B cell (primary cell): Measurements from ENCODE around the gene NAV2. TPM values are rescaled to one million over a fixed set of nuclear protein-coding genes. Genes with fewer than 3 reads are reported as not detected.

Source experiments
- ATAC-seq: fragments of 200-7000 bp; cut with Tn5 transposase; one replicate; pipeline ENCODE4 v1.10.0; 2021; ENCODE audit warnings: low read depth, mild to moderate bottlenecking, moderate number of reproducible peaks, moderate library complexity
- CTCF ChIA-PET: fragments of 350-600 bp; sonication (Branson Sonifier 250); formaldehyde crosslinking; loops from one replicate; lab custom pipeline; 2021; ENCODE audit warnings: antibody characterized with exemption, inconsistent platforms; lab: Charles Lee
- POLR2A ChIA-PET: fragments of 350-600 bp; sonication (Branson Sonifier 250); formaldehyde crosslinking; loops from one replicate; lab custom pipeline; 2021; ENCODE audit warnings: antibody characterized with exemption; lab: Charles Lee
- DNase-seq: peaks from one replicate; pipeline ENCODE4 v3.0.0; 2013
- H2AFZ ChIP-seq: 2 replicates; pipeline ENCODE4 v1.6.1; 2012; ENCODE audit warnings: mild to moderate bottlenecking, low read depth, low read length; ENCODE audit not compliant: insufficient read depth, poor library complexity, severe bottlenecking
- H3K27ac ChIP-seq, 2 donors: 1 replicate in 1 of 2; 2 replicates in 1 of 2; pipeline ENCODE4 v1.5.1; 2012 to 2013; ENCODE audit warnings: low read length in 2 of 2, mild to moderate bottlenecking in 2 of 2, moderate library complexity in 1 of 2
- H3K27me3 ChIP-seq, 4 experiments: fragments of 200-600 bp in 1 of 4; sonication (generic) in 1 of 4; replicated peaks in 1 of 4; 1 replicate in 2 of 4; 2 replicates in 2 of 4; pipeline versions ENCODE4 v1.6.1 to v1.7.0; 2013 to 2016; ENCODE audit warnings: low read length in 3 of 4, mild to moderate bottlenecking in 2 of 4, mixed read lengths in 1 of 4, moderate library complexity in 1 of 4; ENCODE audit not compliant: insufficient read depth in 4 of 4, control insufficient read depth in 3 of 4; ENCODE audit errors: control extremely low read depth in 1 of 4
- H3K36me3 ChIP-seq, 2 experiments: replicated peaks in 1 of 2; 1 replicate in 1 of 2; 2 replicates in 1 of 2; pipeline versions ENCODE4 v1.6.1 to v1.7.1; 2013; ENCODE audit warnings: low read length in 1 of 2; ENCODE audit not compliant: insufficient read depth in 2 of 2, control insufficient read depth in 1 of 2; ENCODE audit errors: control extremely low read depth in 1 of 2, extremely low read depth in 1 of 2
- H3K4me1 ChIP-seq, 2 donors: fragments of 200-600 bp in 1 of 2; sonication (generic) in 1 of 2; 1 replicate in 1 of 2; 2 replicates in 1 of 2; pipeline versions ENCODE4 v1.5.1 to v1.6.1; 2013 to 2017; ENCODE audit warnings: low read length in 2 of 2; ENCODE audit not compliant: control insufficient read depth in 2 of 2, insufficient read depth in 2 of 2
- H3K4me2 ChIP-seq: replicated peaks from 2 replicates; pipeline ENCODE3; 2012; ENCODE audit warnings: mild to moderate bottlenecking, low read depth, low read length; ENCODE audit not compliant: poor library complexity, severe bottlenecking
- H3K4me3 ChIP-seq, 5 experiments: fragments of 200-600 bp in 1 of 5; sonication (generic) in 1 of 5; 1 replicate in 3 of 5; 2 replicates in 2 of 5; pipeline versions ENCODE4 v1.5.1 to v1.7.0; 2011 to 2016; ENCODE audit warnings: low read length in 4 of 5, mild to moderate bottlenecking in 4 of 5, low read depth in 2 of 5, control low read depth in 1 of 5, moderate library complexity in 1 of 5; ENCODE audit not compliant: insufficient read depth in 1 of 5; ENCODE audit errors: control extremely low read depth in 1 of 5, extremely low read depth in 1 of 5
- H3K79me2 ChIP-seq: fragments of 200-600 bp; sonication (generic); one replicate; pipeline ENCODE4 v1.6.0; 2016; ENCODE audit warnings: low read length; ENCODE audit not compliant: control insufficient read depth, insufficient read depth
- H3K9ac ChIP-seq: fragments of 200-600 bp; sonication (generic); 2 replicates; pipeline ENCODE4 v1.6.1; 2017; ENCODE audit warnings: mild to moderate bottlenecking, low read length, moderate library complexity
- H3K9me3 ChIP-seq, 3 donors: one replicate each; pipeline versions ENCODE4 v1.6.1 to v1.7.1; 2013; ENCODE audit warnings: low read length in 2 of 3; ENCODE audit not compliant: control insufficient read depth in 2 of 3, insufficient read depth in 1 of 3; ENCODE audit errors: control extremely low read depth in 1 of 3
- H4K20me1 ChIP-seq: 2 replicates; pipeline ENCODE4 v1.6.0; 2012; ENCODE audit warnings: mild to moderate bottlenecking, low read length; ENCODE audit not compliant: insufficient read depth, control insufficient read depth, poor library complexity, severe bottlenecking
- H3K27ac Mint-ChIP-seq: one replicate; pipeline ENCODE4 v1.8.0; 2021; ENCODE audit warnings: mixed read lengths
- H3K27me3 Mint-ChIP-seq: one replicate; pipeline ENCODE4 v1.8.0; 2021; ENCODE audit warnings: mixed read lengths
- H3K4me1 Mint-ChIP-seq: one replicate; pipeline ENCODE4 v1.8.0; 2021; ENCODE audit warnings: mixed read lengths
- H3K4me3 Mint-ChIP-seq: one replicate; pipeline ENCODE4 v1.8.0; 2021; ENCODE audit warnings: mixed read lengths
- H3K9me3 Mint-ChIP-seq: one replicate; pipeline ENCODE4 v1.8.0; 2022; ENCODE audit warnings: mixed read lengths; ENCODE audit not compliant: insufficient read depth
- EZH2 ChIP-seq: IDR thresholded peaks from 2 replicates; pipeline ENCODE4 v1.6.1; 2012; ENCODE audit warnings: borderline replicate concordance, low read depth, mild to moderate bottlenecking, moderate library complexity, low read length; ENCODE audit not compliant: insufficient read depth, poor library complexity, severe bottlenecking
- WGBS: methylation state at CpG from one replicate; pipeline ENCODE4 v1.1.5; 2013; ENCODE audit warnings: missing lambda C conversion rate; ENCODE audit not compliant: insufficient coverage; 5-methylcytosine and 5-hydroxymethylcytosine counted together
- intact Hi-C: fragments of 100-400 bp; cut with micrococcal nuclease; formaldehyde crosslinking; loops from one replicate; pipeline ENCODE4 v1.10.0; 2022
- polyA plus RNA-seq: library from polyadenylated mRNA; depleted of rRNA; stranded (reverse); fragments of >200 nt; gene quantifications from 2 replicates; pipeline ENCODE4 v1.2.3, GENCODE V29; 2012
- total RNA-seq, 2 donors: library from RNA; stranded (reverse); fragments of 120-200 nt in 1 of 2; gene quantifications; 1 replicate in 1 of 2; 2 replicates in 1 of 2; pipeline versions ENCODE4 v1.2.3 to v1.2.4, GENCODE V29; 2013 to 2022
- TF ChIP-seq, protein P1 (sequence below): fragments of 200-600 bp; IDR thresholded peaks from one replicate; pipeline ENCODE4 v1.8.0; 2022; ENCODE audit warnings: antibody characterized with exemption, mild to moderate bottlenecking

NAV2 gene
- total and polyA plus RNA-seq, 2 donors (not counting 1 experiment from before 2014, with no cell fraction given), result 0.82 to 22.2 TPM

DNA sequence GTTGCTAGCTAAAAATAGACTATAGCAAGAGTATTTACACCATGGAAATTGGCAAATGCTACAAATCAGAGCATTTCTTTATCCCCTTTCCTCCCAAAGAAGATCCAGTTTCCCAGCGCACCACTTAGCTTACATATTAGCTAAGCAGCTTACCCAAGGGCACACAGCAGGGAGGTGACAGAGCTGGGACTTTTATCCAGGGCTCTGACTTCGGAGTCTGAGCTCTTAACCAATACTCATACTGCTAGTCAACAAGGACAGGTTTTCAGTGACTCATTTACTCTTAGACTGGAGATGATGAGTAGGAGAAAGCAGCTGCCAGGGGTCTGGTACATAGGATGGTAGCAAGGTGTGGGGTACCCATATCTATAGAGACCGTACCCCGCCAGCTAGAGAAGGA, 38.4 kb downstream of the NAV2 start:
- no peaks in the 10 kb centered on the region for H3K4me1 Mint-ChIP-seq
- intact Hi-C loops, result no loop called here
- TF ChIP-seq, protein P1, sequence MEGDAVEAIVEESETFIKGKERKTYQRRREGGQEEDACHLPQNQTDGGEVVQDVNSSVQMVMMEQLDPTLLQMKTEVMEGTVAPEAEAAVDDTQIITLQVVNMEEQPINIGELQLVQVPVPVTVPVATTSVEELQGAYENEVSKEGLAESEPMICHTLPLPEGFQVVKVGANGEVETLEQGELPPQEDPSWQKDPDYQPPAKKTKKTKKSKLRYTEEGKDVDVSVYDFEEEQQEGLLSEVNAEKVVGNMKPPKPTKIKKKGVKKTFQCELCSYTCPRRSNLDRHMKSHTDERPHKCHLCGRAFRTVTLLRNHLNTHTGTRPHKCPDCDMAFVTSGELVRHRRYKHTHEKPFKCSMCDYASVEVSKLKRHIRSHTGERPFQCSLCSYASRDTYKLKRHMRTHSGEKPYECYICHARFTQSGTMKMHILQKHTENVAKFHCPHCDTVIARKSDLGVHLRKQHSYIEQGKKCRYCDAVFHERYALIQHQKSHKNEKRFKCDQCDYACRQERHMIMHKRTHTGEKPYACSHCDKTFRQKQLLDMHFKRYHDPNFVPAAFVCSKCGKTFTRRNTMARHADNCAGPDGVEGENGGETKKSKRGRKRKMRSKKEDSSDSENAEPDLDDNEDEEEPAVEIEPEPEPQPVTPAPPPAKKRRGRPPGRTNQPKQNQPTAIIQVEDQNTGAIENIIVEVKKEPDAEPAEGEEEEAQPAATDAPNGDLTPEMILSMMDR, result no peak
- TF ChIP-seq EZH2, result no peak
- Histone ChIP-seq H3K27ac (no peak overlapping the region), H3K9me3 (no peaks in the 10 kb centered on the region), H3K79me2 (no peaks in the 10 kb centered on the region), H3K4me1 (no peaks in the 10 kb centered on the region), H3K4me2 (no peak overlapping the region), H2AFZ (no peak overlapping the region), H3K36me3 (no peaks in the 10 kb centered on the region), H3K9ac (no peak overlapping the region), H4K20me1 (no peaks in the 10 kb centered on the region), H3K4me3 (no peak overlapping the region), H3K27me3 (peaks cover 0 to 4% (median 0%) of the 10 kb centered on the region in 4 experiments)
- WGBS, result 90% methylated on average over 3 of the region's 4 CpGs
- no peaks in the 10 kb centered on the region for H3K9me3 Mint-ChIP-seq
- no peak overlapping the region for H3K27ac Mint-ChIP-seq
- ChIA-PET POLR2A (no interaction called here), CTCF (no interaction called here)
- H3K27me3 Mint-ChIP-seq, result peaks cover 23% of the 10 kb centered on the region
- DNase-seq (no peak), ATAC-seq (no peak)
- no peak overlapping the region for H3K4me3 Mint-ChIP-seq

DNA sequence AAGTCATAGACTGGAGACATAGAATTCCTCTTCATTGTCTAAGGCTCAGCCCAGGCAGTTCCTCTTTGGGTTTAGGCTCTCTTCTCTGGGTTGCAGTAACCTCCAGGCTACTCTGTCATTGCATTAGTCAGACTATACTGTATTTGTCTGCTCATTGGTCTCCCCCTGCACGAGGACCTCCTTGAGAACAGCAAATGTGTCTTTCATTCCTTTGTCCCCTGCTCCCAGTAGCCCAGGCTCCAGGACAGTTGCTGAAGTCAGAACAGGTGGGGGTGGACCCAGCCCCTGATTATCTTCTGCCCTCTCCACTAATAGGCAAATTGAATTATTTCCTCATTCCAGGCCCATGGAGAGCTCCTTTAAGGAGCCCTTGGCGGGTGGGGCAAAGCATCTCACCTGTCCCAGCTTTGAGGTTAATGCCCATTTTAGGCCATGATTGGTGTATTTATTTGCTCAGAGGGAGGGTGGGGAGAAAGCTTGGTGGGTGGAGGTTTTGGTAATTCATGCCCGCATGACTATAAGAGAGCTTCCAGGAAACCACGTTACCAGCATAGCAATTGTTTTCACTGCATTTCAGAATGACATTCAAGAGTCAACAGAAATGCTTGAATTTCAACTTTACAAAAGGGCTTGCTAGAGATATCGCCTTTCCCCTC, 40.9 kb downstream of the NAV2 start:
- H3K4me2 ChIP-seq, result no peak overlapping the region

More for the DNA sequence above, 40.9 kb downstream of the NAV2 start:
- Histone ChIP-seq H3K4me1 (no peaks in the 10 kb centered on the region), H3K9me3 (no peaks in the 10 kb centered on the region), H3K4me3 (no peak overlapping the region), H2AFZ (no peak overlapping the region), H3K27me3 (peaks cover 0 to 7% (median 0%) of the 10 kb centered on the region in 4 experiments), H3K36me3 (no peaks in the 10 kb centered on the region), H3K79me2 (no peaks in the 10 kb centered on the region), H4K20me1 (no peaks in the 10 kb centered on the region), H3K27ac (no peak overlapping the region), H3K9ac (no peak overlapping the region)
- ATAC-seq (no peak), DNase-seq (no peak)
- Mint-ChIP-seq H3K4me3 (no peak overlapping the region), H3K27me3 (peaks cover 23% of the 10 kb centered on the region), H3K27ac (no peak overlapping the region), H3K9me3 (no peaks in the 10 kb centered on the region), H3K4me1 (no peaks in the 10 kb centered on the region)
- TF ChIP-seq, protein P1, result no peak
- TF ChIP-seq EZH2, result no peak
- ChIA-PET CTCF (no interaction called here), POLR2A (no interaction called here)
- intact Hi-C loops, result no loop called here
- WGBS, result 91% methylated on average over 2 of the region's 5 CpGs
